Measurements from ENCODE around the gene ADAMTS9.

ADAMTS9 gene

DNA sequence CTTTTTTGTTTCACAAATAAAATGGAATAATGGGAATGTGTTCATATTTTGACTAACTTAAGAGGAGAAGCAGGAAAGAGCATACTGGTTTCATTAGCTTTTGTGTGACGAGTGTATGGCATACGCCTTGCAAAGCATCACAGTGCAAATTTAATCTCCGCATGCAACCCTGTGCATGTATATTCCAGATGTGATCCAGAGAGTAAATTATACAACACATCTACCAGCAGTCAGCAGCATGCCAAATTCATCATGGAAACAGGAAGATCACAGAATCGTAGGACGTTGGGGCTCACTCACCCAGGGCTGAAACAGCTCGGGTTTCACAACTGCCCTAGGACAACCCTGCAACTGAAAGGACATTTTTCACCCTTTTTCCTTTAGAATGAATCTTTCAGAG lies 53.4 kb downstream of the ADAMTS9 start:
- Histone ChIP-seq H3K36me3 (ENCODE audit: insufficient read depth, low read length) (peaks cover 12% of the 10 kb centered on the region), H3K9me3 (ENCODE audit: low read length) (no peaks in the 10 kb centered on the region)

DNA sequence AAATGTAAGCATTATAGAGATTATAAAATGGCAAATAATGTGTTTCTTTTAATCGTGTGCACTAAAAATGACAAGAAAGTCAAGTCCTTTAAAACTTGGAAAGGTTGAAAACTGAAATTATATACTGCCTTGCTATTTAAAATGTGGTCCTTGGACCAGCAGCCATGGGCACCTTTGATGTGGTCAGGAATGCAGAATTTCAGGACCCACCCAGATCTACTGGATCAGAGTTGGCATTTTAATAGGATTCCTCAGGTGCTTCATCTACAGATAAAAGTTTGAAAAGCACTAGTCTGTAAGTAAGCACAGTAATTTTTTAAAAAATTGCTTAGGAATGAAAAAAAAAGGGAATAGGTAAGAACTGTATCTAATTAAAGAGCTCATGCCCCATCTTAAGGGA lies 55.8 kb downstream of the ADAMTS9 start:
- no peaks in the 10 kb centered on the region for H3K9me3 ChIP-seq (ENCODE audit: low read length)
- peaks cover 4% of the 10 kb centered on the region for H3K4me1 ChIP-seq (ENCODE audit: insufficient read depth, low read length)
- no peak overlapping the region for H3K27ac ChIP-seq (ENCODE audit: low read depth, low read length)
- no peak overlapping the region for H3K4me3 ChIP-seq (ENCODE audit: low read depth in 1 of 2, low read length in 2 of 2)
- no peaks in the 10 kb centered on the region for H3K27me3 ChIP-seq (ENCODE audit: control insufficient read depth in 1 of 2, insufficient read depth in 2 of 2, low read length in 2 of 2)
- H3K9ac ChIP-seq (ENCODE audit: low read length), result no peak overlapping the region
- peaks cover 12% of the 10 kb centered on the region for H3K36me3 ChIP-seq (ENCODE audit: insufficient read depth, low read length)

More for the DNA sequence above, 53.4 kb downstream of the ADAMTS9 start:
- Histone ChIP-seq H3K9ac (ENCODE audit: low read length) (no peak overlapping the region), H3K4me1 (ENCODE audit: insufficient read depth, low read length) (no peaks in the 10 kb centered on the region), H3K27ac (ENCODE audit: low read depth, low read length) (no peak overlapping the region), H3K27me3 (ENCODE audit: control insufficient read depth in 1 of 2, insufficient read depth in 2 of 2, low read length in 2 of 2) (no peaks in the 10 kb centered on the region), H3K4me3 (ENCODE audit: low read depth in 1 of 2, low read length in 2 of 2) (no peak overlapping the region)

DNA sequence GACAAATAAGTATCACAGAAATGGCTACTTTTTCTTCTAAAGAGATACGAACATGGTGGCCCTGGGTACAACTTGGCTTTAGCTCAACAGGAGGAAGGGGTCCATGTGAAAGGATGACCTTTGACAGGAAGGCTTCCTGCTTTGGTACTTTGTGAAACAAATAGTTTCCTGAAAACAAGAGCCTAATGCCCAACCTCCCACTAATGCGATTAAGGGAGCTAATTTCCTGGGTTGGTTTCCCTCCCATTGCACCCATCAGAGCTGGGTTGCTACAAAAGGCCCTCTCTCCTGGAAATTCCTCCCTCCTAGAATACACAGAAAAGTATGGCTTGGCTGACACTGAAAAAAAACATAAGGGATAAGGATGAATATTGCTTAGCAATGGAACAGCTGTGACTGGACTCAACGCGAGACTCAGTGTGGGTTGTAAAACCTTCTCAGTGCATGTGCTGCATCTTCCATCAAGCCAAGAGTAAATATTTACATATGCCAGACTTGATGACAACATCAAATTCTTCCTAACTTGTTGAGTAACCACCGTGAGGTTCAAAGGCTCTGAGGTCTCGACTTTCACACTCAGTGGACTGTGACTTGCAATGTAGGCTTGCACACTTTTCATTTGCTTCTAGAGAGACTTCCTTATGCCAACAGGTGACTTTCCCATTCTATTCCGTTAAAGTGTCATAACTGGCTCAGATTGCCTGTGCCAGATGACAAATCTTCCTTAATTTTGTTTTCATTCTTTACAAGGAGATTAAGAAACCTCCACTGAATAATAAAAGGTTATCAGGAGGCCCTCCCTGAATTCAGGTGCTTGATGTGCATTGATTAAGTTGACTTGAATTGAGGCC lies 60.1 kb downstream of the ADAMTS9 start:
- H3K27me3 ChIP-seq (ENCODE audit: control insufficient read depth in 1 of 2, insufficient read depth in 2 of 2, low read length in 2 of 2), result no peaks in the 10 kb centered on the region
- H3K4me3 ChIP-seq (ENCODE audit: low read depth in 1 of 2, low read length in 2 of 2), result no peak overlapping the region
- no peak overlapping the region for H3K9ac ChIP-seq (ENCODE audit: low read length)
- H3K4me1 ChIP-seq (ENCODE audit: insufficient read depth, low read length), result peaks cover 4% of the 10 kb centered on the region
- peaks cover 12% of the 10 kb centered on the region for H3K36me3 ChIP-seq (ENCODE audit: insufficient read depth, low read length)
- no peak overlapping the region for H3K27ac ChIP-seq (ENCODE audit: low read depth, low read length)
- H3K9me3 ChIP-seq (ENCODE audit: low read length), result no peaks in the 10 kb centered on the region

DNA sequence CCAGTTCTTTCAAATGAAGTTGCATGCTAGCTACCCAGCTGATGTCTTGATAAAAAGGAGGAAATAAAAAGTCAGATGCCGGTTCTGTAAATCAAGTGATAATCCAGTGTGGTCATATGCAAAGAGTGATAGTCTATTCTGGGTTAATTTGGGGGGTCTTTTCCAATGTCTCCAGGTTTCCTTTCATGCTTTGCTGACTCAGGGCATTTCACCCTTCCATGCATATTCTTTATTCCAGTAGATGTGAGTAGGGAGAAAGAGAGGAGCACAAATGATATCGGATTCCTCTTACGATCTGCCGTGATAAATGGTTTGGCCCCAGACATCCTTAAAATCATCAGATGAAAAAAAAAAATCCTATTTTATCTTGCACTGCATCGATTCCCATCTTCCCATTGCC lies 60.8 kb downstream of the ADAMTS9 start:
- Histone ChIP-seq H3K9me3 (ENCODE audit: low read length) (no peaks in the 10 kb centered on the region), H3K27ac (ENCODE audit: low read depth, low read length) (no peak overlapping the region), H3K27me3 (ENCODE audit: control insufficient read depth in 1 of 2, insufficient read depth in 2 of 2, low read length in 2 of 2) (no peaks in the 10 kb centered on the region), H3K4me1 (ENCODE audit: insufficient read depth, low read length) (peaks cover 4% of the 10 kb centered on the region), H3K4me3 (ENCODE audit: low read depth in 1 of 2, low read length in 2 of 2) (no peak overlapping the region), H3K36me3 (ENCODE audit: insufficient read depth, low read length) (peaks cover 12% of the 10 kb centered on the region), H3K9ac (ENCODE audit: low read length) (no peak overlapping the region)

DNA sequence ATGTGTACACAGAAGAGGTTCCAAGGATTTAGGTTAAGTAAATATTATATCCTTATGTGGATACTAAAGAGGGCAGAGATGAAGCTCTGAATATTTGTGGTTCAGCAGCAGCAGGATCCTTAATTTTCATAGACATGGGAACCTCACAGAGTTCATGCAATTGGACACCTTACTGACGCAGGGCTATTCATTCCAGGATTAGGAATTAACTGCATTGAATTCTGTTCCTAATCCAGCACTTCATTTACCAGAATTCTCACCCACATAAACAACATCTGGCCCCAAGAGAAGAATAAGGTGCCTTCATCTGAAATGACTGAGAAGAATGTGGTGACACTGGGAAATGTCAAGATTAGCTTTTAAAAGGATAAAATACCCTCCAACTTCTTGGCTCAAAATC lies 62.4 kb downstream of the ADAMTS9 start:
- no peaks in the 10 kb centered on the region for H3K27me3 ChIP-seq (ENCODE audit: control insufficient read depth in 1 of 2, insufficient read depth in 2 of 2, low read length in 2 of 2)
- no peak overlapping the region for H3K9ac ChIP-seq (ENCODE audit: low read length)
- H3K4me3 ChIP-seq (ENCODE audit: low read depth in 1 of 2, low read length in 2 of 2), result no peak overlapping the region
- H3K36me3 ChIP-seq (ENCODE audit: insufficient read depth, low read length), result peaks cover 13% of the 10 kb centered on the region
- H3K9me3 ChIP-seq (ENCODE audit: low read length), result no peaks in the 10 kb centered on the region
- no peak overlapping the region for H3K27ac ChIP-seq (ENCODE audit: low read depth, low read length)
- peaks cover 4% of the 10 kb centered on the region for H3K4me1 ChIP-seq (ENCODE audit: insufficient read depth, low read length)

DNA sequence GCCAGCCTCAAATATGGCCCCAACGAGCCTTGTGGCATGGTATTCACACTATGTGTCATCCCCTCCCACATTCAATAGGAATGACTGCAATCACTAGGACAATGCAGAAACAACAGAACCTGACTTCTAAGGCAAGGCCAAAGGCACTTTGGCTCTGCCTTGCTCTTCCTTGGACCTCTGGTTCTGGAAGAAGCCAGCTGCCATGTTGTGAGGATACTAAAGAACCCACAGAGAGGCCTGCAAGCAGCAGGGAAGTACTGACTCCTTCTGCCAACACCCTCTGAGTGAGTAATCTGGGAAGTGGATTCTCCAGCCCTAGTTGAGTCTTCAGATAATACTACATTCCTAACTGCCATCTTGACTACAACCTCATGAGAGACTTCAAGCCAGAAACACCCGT lies 64.7 kb downstream of the ADAMTS9 start:
- Histone ChIP-seq H3K27me3 (ENCODE audit: control insufficient read depth in 1 of 2, insufficient read depth in 2 of 2, low read length in 2 of 2) (no peaks in the 10 kb centered on the region), H3K9ac (ENCODE audit: low read length) (no peak overlapping the region), H3K36me3 (ENCODE audit: insufficient read depth, low read length) (peaks cover 17% of the 10 kb centered on the region)

DNA sequence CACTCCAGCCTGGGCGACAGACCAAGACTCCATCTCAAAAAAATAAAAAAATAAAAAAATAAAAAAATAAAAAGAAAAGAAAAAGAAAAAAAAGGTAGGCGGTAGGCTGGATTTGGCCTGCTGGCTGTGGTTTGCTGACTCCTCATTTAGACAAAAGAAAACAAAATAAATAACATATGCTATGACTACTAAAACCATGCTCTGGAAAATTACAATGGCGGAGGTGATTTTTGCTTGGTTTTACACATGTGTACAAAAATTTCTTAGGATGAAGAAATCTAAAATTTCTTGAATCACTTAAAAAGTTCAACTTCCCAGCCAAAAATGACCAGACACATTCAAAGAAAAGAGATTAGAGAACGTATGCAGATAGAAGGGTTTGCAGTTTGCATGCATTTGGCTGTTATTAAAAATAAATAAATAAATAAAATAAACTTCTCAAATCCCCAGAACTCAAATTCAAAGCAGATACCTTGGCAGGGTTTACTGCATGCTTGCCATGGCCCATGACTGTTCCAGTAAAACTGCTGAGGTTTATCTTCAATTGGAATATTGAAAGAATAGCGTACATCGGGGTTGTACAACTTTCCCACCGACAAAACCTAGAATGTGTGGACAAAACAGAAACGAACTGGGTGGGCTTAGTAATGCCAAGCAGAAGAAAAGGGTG lies 65.9 kb downstream of the ADAMTS9 start:
- no peaks in the 10 kb centered on the region for H3K4me1 ChIP-seq (ENCODE audit: insufficient read depth, low read length)
- no peaks in the 10 kb centered on the region for H3K27me3 ChIP-seq (ENCODE audit: control insufficient read depth in 1 of 2, insufficient read depth in 2 of 2, low read length in 2 of 2)
- no peak overlapping the region for H3K27ac ChIP-seq (ENCODE audit: low read depth, low read length)
- H3K9me3 ChIP-seq (ENCODE audit: low read length), result no peaks in the 10 kb centered on the region
- no peak overlapping the region for H3K4me3 ChIP-seq (ENCODE audit: low read depth in 1 of 2, low read length in 2 of 2)
- H3K9ac ChIP-seq (ENCODE audit: low read length), result no peak overlapping the region
- H3K36me3 ChIP-seq (ENCODE audit: insufficient read depth, low read length), result peaks cover 17% of the 10 kb centered on the region

More for the DNA sequence above, 64.7 kb downstream of the ADAMTS9 start:
- no peak overlapping the region for H3K27ac ChIP-seq (ENCODE audit: low read depth, low read length)
- no peaks in the 10 kb centered on the region for H3K9me3 ChIP-seq (ENCODE audit: low read length)
- H3K4me3 ChIP-seq (ENCODE audit: low read depth in 1 of 2, low read length in 2 of 2), result no peak overlapping the region
- H3K4me1 ChIP-seq (ENCODE audit: insufficient read depth, low read length), result peaks cover 4% of the 10 kb centered on the region

DNA sequence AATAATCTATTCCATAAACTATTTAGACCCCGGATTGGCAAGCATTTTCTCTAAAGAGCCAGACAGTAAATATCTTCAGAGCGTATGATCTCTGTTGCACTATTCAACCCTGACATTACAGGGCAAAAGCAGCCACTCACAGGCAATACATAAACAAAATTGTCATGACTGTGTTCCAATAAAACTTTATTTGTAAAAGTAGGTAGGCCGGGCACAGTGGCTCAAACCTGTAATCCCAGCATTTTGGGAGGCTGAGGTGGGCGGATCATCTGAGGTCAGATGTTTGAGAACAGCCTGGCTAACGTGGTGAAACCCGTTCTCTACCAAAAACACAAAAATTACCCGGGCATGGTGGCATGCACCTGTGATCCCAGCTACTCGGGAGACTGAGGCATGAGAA lies 66.5 kb downstream of the ADAMTS9 start:
- Histone ChIP-seq H3K4me3 (ENCODE audit: low read depth in 1 of 2, low read length in 2 of 2) (no peak overlapping the region), H3K27me3 (ENCODE audit: control insufficient read depth in 1 of 2, insufficient read depth in 2 of 2, low read length in 2 of 2) (no peaks in the 10 kb centered on the region), H3K9ac (ENCODE audit: low read length) (no peak overlapping the region), H3K27ac (ENCODE audit: low read depth, low read length) (no peak overlapping the region), H3K4me1 (ENCODE audit: insufficient read depth, low read length) (no peaks in the 10 kb centered on the region), H3K9me3 (ENCODE audit: low read length) (no peaks in the 10 kb centered on the region), H3K36me3 (ENCODE audit: insufficient read depth, low read length) (peaks cover 17% of the 10 kb centered on the region)

DNA sequence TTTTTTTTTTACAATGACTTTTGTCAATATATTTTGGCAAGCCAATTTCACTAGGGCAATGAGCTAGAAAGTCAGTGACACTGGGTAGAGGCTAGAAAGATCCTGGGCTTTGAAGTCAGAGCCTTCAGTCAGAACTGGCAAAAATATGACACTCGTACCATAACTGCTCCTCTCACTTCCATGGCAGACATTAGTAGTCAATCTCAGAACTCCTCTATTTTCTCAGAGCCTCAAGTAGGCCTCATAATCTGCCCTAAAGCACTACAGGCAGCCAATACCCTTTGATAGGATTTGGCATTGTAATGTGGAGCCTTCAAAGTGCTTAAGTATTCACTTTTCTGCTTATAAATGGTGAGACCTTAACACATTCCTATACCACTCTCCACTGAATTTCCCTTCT lies 67.8 kb downstream of the ADAMTS9 start:
- H3K9ac ChIP-seq (ENCODE audit: low read length), result no peak overlapping the region
- H3K27ac ChIP-seq (ENCODE audit: low read depth, low read length), result no peak overlapping the region
- H3K4me3 ChIP-seq (ENCODE audit: low read depth in 1 of 2, low read length in 2 of 2), result no peak overlapping the region
- no peaks in the 10 kb centered on the region for H3K27me3 ChIP-seq (ENCODE audit: control insufficient read depth in 1 of 2, insufficient read depth in 2 of 2, low read length in 2 of 2)
- H3K36me3 ChIP-seq (ENCODE audit: insufficient read depth, low read length), result peaks cover 16% of the 10 kb centered on the region
- H3K4me1 ChIP-seq (ENCODE audit: insufficient read depth, low read length), result no peaks in the 10 kb centered on the region
- no peaks in the 10 kb centered on the region for H3K9me3 ChIP-seq (ENCODE audit: low read length)

DNA sequence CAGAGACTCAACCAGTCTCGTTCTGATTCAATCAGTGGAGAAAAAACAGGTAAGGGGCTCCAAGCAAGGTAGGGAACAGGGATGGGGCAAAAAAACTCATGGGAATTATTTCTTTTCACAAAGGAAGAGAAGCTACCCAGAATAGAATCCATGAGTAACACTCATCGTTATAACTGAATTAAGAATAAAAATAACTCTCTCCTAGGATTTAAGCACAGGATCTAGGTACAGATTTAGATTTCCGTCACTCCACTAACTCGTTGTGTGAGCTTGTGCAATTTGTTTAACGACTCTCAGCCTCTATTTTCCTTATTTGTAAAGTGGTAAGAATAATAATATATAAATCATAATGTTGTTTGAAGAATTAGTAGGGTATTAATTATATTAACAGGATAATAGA lies 68.6 kb downstream of the ADAMTS9 start:
- Histone ChIP-seq H3K9ac (ENCODE audit: low read length) (no peak overlapping the region), H3K36me3 (ENCODE audit: insufficient read depth, low read length) (peaks cover 13% of the 10 kb centered on the region), H3K27ac (ENCODE audit: low read depth, low read length) (no peak overlapping the region), H3K4me3 (ENCODE audit: low read depth in 1 of 2, low read length in 2 of 2) (no peak overlapping the region), H3K27me3 (ENCODE audit: control insufficient read depth in 1 of 2, insufficient read depth in 2 of 2, low read length in 2 of 2) (no peaks in the 10 kb centered on the region), H3K9me3 (ENCODE audit: low read length) (no peaks in the 10 kb centered on the region), H3K4me1 (ENCODE audit: insufficient read depth, low read length) (no peaks in the 10 kb centered on the region)

DNA sequence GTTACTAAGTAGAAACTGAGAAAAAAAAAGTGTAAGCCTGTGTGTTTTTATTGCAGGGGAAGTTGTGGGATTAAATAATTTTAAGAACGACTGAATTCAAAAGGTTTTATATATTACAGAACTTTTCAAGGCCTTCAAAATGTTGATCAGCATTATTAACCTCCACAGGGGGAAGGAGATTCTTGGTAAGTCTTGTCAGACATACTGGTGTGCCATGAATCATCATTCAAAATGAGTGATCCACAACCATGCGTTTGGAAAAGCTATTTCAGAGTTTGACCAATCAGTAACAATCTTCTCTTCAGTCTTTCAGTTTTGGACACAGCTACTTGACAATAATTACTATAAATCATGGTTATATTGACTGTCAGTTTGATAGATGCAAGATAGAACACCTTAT lies 70.2 kb downstream of the ADAMTS9 start:
- H3K36me3 ChIP-seq (ENCODE audit: insufficient read depth, low read length), result peaks cover 13% of the 10 kb centered on the region
- H3K9me3 ChIP-seq (ENCODE audit: low read length), result no peaks in the 10 kb centered on the region
- no peak overlapping the region for H3K27ac ChIP-seq (ENCODE audit: low read depth, low read length)
- no peak overlapping the region for H3K4me3 ChIP-seq (ENCODE audit: low read depth in 1 of 2, low read length in 2 of 2)
- H3K9ac ChIP-seq (ENCODE audit: low read length), result no peak overlapping the region
- no peaks in the 10 kb centered on the region for H3K27me3 ChIP-seq (ENCODE audit: control insufficient read depth in 1 of 2, insufficient read depth in 2 of 2, low read length in 2 of 2)
- H3K4me1 ChIP-seq (ENCODE audit: insufficient read depth, low read length), result peaks cover 12% of the 10 kb centered on the region

Measured in muscle layer of colon (tissue), 2 donors.